GM21367 (cell line): ENCODE measurements around the gene CPA2.

ENCODE experiments used
- ATAC-seq: cut with Tn5 transposase; IDR thresholded peaks from one replicate; pipeline ENCODE4 v1.9.1; 2021; ENCODE audit not compliant: unreplicated experiment

Gene CPA2

GRCh38 chr7:130278860-130279259 lies 12.2 kb downstream of the CPA2 start:
- ATAC-seq, result no peak

- no peak for ATAC-seq
Measured at GRCh38 chr7:130279286-130279685, 12.6 kb downstream of the CPA2 start.

GRCh38 chr7:130279906-130280305 lies 13.2 kb downstream of the CPA2 start:
- no peak for ATAC-seq

GRCh38 chr7:130281260-130281659 lies 14.6 kb downstream of the CPA2 start:
- ATAC-seq, result no peak

GRCh38 chr7:130286881-130287280 lies 20.2 kb downstream of the CPA2 start:
- ATAC-seq, result no peak

GRCh38 chr7:130288168-130288567 lies 21.5 kb downstream of the CPA2 start:
- no peak for ATAC-seq

- no peak for ATAC-seq
Measured at GRCh38 chr7:130288829-130289228, 22.2 kb downstream of the CPA2 start.

GRCh38 chr7:130289478-130289877 lies 22.8 kb downstream of the CPA2 start:
- no peak for ATAC-seq

- ATAC-seq, result no peak
Measured at GRCh38 chr7:130290745-130291144, 24.1 kb downstream of the CPA2 start.

- no peak for ATAC-seq
Measured at GRCh38 chr7:130292682-130293257, 26.1 kb downstream of the CPA2 start, which contains the start of gene CPA4. CPA4 (plus strand) TSS chr7:130293161; CDS start chr7:130293181, 20 bp downstream.

- ATAC-seq, result peak; percentile 74
Measured at GRCh38 chr7:130293521-130293920, 26.9 kb downstream of the CPA2 start.

- no peak for ATAC-seq
Measured at GRCh38 chr7:130294314-130294713, 27.7 kb downstream of the CPA2 start.

- no peak for ATAC-seq
Measured at GRCh38 chr7:130296221-130296951, 29.7 kb downstream of the CPA2 start.

GRCh38 chr7:130297628-130298543 lies 31.2 kb downstream of the CPA2 start:
- ATAC-seq, result no peak

GRCh38 chr7:130298544-130299326 lies 32.1 kb downstream of the CPA2 start:
- ATAC-seq, result no peak

- no peak for ATAC-seq
Measured at GRCh38 chr7:130299866-130300265, 33.2 kb downstream of the CPA2 start.

GRCh38 chr7:130301501-130302020 lies 34.9 kb downstream of the CPA2 start:
- ATAC-seq, result no peak

GRCh38 chr7:130302649-130303048 lies 36.0 kb downstream of the CPA2 start:
- no peak for ATAC-seq

- no peak for ATAC-seq
Measured at GRCh38 chr7:130303127-130303526, 36.5 kb downstream of the CPA2 start.

- no peak for ATAC-seq
Measured at GRCh38 chr7:130303551-130303950, 36.9 kb downstream of the CPA2 start.

- ATAC-seq, result no peak
Measured at GRCh38 chr7:130303982-130304381, 37.3 kb downstream of the CPA2 start.
